ENCODE measurements around the gene CDCP2.

The CDCP2 gene

DNA sequence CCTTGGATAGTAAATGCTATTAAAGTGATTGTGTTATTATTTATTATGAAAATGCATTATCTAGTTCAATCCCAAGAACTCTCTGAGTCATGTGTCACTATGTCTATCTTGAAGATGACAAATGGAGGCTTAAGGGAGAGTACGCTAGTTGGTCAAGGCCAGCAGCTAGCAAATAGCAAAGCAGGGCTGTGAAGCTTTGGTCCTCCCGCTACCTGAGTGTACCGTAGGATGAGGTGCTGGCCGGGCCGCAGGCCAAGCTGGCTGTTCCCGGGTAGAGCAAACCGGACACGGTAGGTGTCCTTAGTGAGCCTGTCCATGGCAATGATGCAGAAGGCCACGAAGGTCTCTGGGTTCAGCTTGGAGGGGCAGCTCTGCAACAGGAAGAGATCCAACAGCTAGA, 37.7 kb upstream of the CDCP2 start:
- TF ChIP-seq, protein P1, sequence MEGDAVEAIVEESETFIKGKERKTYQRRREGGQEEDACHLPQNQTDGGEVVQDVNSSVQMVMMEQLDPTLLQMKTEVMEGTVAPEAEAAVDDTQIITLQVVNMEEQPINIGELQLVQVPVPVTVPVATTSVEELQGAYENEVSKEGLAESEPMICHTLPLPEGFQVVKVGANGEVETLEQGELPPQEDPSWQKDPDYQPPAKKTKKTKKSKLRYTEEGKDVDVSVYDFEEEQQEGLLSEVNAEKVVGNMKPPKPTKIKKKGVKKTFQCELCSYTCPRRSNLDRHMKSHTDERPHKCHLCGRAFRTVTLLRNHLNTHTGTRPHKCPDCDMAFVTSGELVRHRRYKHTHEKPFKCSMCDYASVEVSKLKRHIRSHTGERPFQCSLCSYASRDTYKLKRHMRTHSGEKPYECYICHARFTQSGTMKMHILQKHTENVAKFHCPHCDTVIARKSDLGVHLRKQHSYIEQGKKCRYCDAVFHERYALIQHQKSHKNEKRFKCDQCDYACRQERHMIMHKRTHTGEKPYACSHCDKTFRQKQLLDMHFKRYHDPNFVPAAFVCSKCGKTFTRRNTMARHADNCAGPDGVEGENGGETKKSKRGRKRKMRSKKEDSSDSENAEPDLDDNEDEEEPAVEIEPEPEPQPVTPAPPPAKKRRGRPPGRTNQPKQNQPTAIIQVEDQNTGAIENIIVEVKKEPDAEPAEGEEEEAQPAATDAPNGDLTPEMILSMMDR (conservative IDR thresholded peaks at IDR 0.05; ENCODE audit: control insufficient read depth, insufficient read depth, low read depth, low read length) = no peak
- no peak for DNase-seq (ENCODE audit: low read depth)
- no peak overlapping the region for H3K4me3 ChIP-seq (ENCODE audit: control insufficient read depth, low read depth, low read length)

DNA sequence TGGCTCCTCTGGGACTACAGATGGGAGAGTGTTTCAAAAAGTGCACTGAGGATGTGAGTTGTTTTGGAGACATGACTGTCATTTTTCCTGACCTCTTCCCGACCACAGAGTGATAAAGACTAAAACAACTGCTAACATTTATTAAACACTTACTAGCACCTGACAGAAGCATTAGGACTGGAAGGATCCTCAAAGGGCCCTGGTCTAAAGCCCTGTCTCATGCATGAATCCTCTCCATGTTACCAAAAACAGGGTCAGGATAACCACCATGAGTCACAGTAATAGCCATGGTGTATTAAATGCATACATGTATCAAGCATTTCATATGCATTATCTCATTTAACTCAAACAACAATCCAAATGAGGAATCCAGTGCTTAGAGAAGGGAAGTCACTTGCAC, 35.5 kb upstream of the CDCP2 start:
- H3K4me3 ChIP-seq (ENCODE audit: control insufficient read depth, low read depth, low read length) = no peak overlapping the region
- DNase-seq (ENCODE audit: low read depth) = peak; percentile 5
- TF ChIP-seq, protein P1 (conservative IDR thresholded peaks at IDR 0.05; ENCODE audit: control insufficient read depth, insufficient read depth, low read depth, low read length) = no peak

DNA sequence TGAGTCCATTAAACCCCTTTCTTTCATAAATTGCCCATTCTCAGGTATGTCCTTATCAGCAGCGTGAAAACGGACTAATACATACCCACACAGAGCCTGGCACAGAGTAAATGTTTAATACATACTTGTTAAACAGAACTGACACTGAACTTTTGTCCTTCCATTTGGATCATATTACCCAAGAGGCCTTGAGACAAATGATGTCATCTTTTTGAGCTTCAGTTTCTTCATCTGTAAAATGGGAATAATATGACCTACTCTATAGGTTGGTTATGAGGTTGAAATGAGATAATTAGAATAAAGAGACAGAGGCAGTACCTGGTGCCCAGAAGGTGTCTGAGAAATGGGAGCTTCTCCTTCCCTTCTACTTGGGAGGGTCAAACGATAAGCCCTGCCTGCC, 33.3 kb upstream of the CDCP2 start:
- no peak overlapping the region for H3K4me3 ChIP-seq (ENCODE audit: control insufficient read depth, low read depth, low read length)
- TF ChIP-seq, protein P1 (conservative IDR thresholded peaks at IDR 0.05; ENCODE audit: control insufficient read depth, insufficient read depth, low read depth, low read length) = no peak
- no peak for DNase-seq (ENCODE audit: low read depth)

DNA sequence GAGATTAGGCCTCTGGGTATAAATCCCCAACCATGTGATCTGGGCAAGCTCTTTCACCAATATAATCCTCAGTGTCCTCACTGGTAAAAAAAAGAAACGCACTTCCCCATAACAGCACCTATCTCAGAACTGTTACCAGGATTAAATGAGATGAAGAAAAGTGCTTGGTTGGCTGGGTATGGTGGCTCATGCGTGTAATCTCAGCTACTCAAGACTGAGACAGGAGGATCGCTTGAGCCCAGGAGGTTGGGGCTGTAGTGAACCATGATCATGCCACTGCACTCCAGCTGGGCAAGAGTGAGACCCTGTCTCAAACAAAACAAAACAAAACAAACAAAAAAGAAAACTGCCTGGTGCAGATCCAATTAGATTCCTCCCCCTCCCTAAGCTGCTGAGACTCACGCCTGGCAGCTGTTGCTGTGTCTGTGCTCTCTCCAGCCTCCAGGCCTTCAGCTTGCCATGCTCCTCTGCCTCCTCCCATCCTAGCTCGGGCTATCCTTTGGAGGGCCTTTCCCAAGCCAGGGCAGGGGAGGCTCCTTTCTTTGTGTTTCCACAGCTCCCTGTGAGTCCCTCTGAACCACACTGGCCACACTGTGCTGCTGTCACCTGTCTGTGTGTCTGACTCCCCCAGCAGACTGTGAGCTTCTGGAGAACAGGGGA, 28.0 kb upstream of the CDCP2 start:
- no peak for DNase-seq (ENCODE audit: low read depth)
- TF ChIP-seq, protein P1 (conservative IDR thresholded peaks at IDR 0.05; ENCODE audit: control insufficient read depth, insufficient read depth, low read depth, low read length) = no peak
- H3K4me3 ChIP-seq (ENCODE audit: control insufficient read depth, low read depth, low read length) = no peak overlapping the region

DNA sequence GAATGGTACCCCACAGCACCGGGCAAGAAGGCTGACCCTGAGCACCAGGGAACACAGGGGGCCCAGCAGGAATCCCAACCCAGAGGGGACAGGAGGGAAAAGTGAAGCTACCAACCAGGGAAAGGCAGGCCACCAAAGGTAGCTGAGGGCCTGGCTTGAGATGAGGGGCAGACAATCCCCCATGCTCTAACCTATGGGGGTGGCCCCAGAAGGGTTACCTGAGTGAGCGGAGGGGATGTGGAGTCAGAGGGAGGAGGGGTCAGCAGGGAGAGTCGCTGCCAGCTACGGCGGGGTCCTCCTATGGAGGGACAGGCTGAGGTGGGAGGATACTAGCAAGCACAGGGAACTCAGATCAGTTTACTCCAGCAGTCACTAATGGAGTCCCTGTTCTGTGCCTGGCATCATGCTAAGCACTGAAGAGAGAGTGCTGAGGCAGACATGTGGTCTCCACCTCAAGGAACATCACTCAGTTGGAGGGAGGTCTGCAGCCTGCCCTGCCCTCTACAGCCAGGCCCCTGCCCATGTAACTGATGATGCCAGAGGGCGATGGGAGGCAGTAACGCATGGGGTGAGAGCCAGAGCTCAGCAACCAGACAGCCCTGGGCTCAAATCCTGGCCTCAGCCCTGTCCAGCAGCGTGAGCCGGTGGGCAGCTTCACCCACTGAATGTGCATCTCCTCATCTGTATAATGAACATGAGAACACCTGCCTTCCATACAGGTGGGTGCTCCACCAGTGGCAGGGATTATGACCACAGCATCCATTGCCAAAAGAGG, 25.7 kb upstream of the CDCP2 start:
- TF ChIP-seq, protein P1 (conservative IDR thresholded peaks at IDR 0.05; ENCODE audit: control insufficient read depth, insufficient read depth, low read depth, low read length) = no peak
- no peak for DNase-seq (ENCODE audit: low read depth)
- H3K4me3 ChIP-seq (ENCODE audit: control insufficient read depth, low read depth, low read length) = no peak overlapping the region

DNA sequence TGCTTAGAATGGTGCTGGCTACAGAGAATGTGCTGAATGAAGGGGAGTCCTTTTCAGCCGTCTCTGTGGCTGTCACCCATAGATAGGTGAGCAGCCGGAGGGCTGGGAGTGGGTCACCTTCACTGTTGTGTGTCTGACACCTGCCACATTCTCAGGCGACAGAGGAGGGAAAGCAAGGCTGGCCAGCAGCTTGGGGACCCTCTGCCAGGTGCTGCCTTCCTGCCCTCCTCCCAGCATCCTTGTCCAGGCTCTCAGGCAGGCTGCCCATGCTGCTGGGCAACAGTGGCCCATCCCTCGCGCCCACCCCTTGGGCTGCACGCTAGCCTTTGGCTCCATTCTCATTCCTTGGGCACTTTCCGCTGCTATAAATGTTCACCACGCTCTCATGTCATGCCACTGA, 24.9 kb upstream of the CDCP2 start:
- no peak overlapping the region for H3K4me3 ChIP-seq (ENCODE audit: control insufficient read depth, low read depth, low read length)
- TF ChIP-seq, protein P1 (conservative IDR thresholded peaks at IDR 0.05; ENCODE audit: control insufficient read depth, insufficient read depth, low read depth, low read length) = no peak
- DNase-seq (ENCODE audit: low read depth) = no peak
